Jurkat, Clone E6-1 (cell line): ENCODE data around the gene TMEM175. TPM values are rescaled to one million over a fixed set of nuclear protein-coding genes. Genes with fewer than 3 reads are reported as not detected.

Experiments used
- DNase-seq: peaks from one replicate; pipeline ENCODE4 v3.0.0-alpha.2; 2011; ENCODE audit warnings: low read depth, low spot score
- H3K4me3 ChIP-seq: 2 replicates; pipeline ENCODE4 v1.5.1; 2011; ENCODE audit warnings: mild to moderate bottlenecking, low read length, control low read depth, moderate library complexity
- polyA plus RNA-seq: library from polyadenylated mRNA; unstranded; fragments of >200 nt; gene quantifications from one replicate; pipeline ENCODE4 v1.2.1, GENCODE V29; 2012; ENCODE audit warnings: missing spikeins; ENCODE audit not compliant: insufficient read length, insufficient read depth

Gene TMEM175, protein sequence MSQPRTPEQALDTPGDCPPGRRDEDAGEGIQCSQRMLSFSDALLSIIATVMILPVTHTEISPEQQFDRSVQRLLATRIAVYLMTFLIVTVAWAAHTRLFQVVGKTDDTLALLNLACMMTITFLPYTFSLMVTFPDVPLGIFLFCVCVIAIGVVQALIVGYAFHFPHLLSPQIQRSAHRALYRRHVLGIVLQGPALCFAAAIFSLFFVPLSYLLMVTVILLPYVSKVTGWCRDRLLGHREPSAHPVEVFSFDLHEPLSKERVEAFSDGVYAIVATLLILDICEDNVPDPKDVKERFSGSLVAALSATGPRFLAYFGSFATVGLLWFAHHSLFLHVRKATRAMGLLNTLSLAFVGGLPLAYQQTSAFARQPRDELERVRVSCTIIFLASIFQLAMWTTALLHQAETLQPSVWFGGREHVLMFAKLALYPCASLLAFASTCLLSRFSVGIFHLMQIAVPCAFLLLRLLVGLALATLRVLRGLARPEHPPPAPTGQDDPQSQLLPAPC
- polyA plus RNA-seq = 16.5 TPM

DNA sequence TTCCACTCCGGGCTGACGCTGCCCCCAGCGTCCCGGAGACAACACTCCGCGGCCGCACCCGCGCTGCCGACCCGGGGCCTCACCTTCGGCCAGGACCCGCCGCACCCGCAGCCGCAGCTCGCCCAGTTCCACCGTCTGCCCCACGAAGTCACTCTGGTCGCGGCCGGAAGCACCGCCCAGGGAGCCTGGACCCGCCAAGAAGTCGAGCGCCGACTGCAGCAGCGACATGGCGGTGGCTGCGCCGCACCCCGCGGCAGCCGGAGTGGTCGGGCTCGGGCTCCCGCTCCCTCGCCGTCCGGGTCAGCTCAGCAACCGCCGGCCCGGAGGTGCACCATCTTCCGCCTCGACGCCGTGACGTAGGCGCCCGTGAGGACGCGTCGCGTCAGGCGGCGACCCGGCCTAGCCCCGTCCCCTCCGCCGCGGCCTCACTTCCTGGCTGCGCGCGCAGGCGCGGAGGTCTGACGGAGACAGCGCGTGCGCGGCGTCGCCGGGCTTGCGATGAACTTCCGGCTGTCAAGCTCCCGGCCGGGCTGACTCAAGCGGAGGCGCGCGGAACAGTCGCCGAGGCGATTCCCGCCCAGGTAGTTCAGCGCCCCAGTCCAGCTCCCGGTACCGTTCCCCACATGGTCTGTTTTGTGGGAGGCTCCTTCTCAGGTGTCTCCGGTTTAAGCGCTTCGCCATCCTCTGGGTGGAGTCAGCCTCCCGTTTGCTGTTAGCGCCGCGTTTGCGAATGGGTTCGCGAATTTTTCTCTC, at the start of gene TMEM175, which contains the start of gene GAK:
Gene TMEM175, plus strand, starts transcription at position 501 of the 753 bp plus-strand sequence. CDS start 15,280 bp downstream, outside the sequence.
Gene GAK, minus strand, starts transcription at position 357 of the 753 bp plus-strand sequence. Its CDS starts 129 bp downstream, at position 228.
- DNase-seq = peak; percentile 91
- H3K4me3 ChIP-seq = peak within 1 kb of the TSS; percentile 98

DNA sequence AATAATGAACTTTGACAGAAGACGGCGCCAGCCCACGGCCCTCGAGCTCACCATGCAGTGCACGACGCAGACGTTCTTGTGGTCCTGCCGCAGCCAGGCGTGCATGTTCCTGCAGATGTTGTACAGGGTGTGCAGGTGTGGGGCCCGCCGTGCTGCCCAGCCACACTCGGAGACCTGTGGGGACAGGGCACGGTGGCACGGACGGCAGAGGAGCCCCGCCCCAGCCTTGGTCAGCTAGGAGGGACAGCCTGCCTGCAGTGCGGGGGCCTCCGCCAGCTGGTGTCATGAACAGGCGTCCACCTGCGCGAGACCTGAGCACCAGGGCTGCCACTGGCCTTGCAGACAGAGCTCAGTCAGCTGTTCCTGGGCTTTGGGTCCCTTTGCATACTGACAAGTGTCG, 49.6 kb upstream of the TMEM175 start:
- no peak for DNase-seq
- H3K4me3 ChIP-seq = no peak overlapping the region

DNA sequence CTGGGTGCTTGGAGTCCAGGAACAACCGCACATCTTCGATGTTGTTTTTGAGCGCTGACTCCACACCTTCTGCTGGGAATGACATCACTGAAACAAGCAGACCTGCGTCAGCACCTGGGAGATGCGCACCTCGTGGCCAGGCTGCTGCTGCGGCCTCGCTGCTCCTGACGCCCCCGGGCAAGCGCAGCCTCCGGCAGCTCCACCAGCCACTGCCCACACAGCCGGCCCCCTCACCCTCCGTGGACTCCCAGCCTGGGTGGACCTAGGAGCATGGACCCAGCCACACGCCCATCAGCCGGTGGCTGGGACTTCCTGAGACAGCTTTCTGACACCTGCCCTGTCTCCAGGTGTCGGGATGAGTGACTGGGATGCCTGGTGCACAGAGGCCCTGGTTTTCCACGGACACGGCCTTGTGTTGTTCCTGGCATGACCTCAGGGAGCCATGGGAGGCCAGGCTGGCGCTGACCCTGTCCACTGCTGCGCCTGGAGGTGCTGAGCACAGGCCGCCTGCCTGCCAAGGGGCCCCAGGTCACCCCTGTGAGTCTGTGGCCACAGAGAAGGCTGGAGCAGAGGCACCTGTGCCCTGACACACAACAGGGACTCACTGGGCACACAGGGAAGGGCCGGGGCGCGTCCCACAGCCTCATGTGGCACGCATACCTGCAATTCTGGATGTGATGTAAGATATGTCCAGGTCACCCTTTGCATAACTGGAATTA, 48.7 kb upstream of the TMEM175 start:
- H3K4me3 ChIP-seq = no peak overlapping the region
- DNase-seq = no peak

DNA sequence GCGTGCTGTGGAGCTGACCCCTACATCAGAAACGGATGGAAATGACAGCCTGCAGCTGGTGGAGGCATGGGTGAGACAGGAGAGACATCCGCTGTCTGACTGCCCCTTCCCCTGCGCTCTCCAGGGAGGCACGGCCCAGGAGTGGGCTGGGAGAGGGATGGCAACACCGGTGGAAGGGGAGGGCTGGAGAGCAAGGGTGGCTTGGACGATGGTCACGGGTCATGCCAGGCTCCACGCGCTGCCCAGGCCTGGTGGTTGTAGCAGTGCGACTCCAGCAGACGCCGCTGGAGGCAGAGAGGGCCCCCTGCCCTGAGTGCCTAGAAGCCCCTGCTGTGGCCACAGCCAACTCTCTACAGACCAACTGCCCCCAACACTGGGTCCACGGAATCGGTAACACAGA, 48.0 kb upstream of the TMEM175 start:
- no peak for DNase-seq
- H3K4me3 ChIP-seq = no peak overlapping the region

DNA sequence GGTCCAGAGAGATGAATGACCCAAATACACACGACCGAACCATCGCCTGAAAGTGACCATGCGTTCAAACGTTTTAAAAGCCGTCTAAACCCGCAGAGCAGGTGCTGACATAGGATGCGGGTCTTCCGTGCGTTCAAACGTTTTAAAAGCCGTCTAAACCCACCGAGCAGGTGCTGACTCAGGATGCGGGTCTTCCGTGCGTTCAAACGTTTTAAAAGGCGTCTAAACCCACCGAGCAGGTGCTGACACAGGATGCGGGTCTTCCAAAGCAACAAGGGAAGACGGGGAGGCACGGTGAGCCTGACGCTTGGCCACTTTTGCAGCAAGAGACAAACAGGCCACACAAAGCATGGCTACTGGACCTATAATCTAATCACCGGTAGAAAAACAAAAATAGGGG, 47.4 kb upstream of the TMEM175 start:
- H3K4me3 ChIP-seq = no peak overlapping the region
- peak; percentile 88 for DNase-seq

DNA sequence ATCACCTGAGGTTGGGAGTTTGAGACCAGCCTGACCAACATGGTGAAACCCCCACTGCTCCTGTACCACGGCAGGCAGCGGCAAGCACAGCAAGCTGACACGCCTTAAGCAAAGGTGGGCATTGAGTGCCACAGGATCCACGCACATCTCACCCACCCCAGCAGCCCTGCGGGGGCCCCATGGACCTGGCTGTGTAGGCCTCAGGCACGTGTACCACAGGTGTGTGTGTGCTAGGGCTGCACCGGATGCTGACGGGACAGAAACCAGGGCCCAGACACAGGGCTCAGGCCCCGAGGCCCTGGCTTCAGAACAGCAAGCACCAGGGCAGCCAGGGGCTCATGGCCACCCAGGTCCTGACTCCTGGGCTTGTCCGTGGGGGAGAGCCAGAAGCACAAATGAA, 46.9 kb upstream of the TMEM175 start:
- peak; percentile 22 for DNase-seq

DNA sequence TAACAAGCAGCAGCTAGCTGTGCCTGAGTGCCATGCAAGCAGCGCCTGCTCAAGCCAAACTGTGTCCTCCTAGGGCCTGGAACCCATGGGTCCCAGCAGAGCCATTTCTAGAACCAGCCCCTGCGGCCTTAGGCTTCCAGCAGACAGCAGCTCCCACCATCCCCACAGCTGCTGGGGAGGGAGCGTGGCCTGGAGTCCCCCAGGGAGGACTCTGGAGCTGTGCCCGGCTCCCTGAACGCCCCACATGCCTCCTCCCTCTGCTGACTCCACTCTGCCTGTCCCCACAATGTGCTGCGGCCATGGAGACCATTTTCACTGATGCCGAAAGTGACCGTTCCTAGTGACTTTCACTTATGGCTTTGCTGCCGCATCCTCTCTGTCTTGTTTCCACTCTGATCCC, 46.0 kb upstream of the TMEM175 start:
- no peak for DNase-seq
- H3K4me3 ChIP-seq = no peak overlapping the region

More for the DNA sequence above, 46.9 kb upstream of the TMEM175 start:
- H3K4me3 ChIP-seq = no peak overlapping the region

DNA sequence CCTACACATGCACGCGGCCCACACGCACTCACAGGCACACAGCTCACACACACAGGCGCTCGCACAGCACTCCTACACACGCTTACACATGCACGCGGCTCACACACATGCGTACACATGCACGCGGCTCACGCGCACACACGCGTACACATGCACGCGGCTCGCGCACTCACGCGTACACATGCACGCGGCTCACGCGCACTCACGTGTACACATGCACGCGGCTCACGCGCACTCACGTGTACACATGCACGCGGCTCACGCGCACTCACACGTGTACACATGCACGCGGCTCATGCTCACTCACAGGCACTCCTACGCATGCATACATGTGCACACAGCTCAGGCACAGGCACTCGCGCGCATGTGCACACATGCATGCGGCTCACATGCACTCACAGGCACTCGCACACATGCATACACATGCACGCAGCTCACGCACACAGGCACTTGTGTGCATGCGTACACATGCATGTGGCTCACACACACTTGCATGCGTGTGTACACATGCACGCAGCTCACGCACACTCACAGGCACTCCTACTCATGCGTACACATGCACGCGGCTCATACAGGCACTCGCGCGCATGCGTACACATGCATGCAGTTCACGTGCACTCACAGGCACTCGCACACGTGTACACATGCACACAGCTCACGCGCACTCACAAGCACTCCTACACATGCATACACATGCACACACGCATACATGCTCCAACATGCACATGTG, 45.1 kb upstream of the TMEM175 start:
- H3K4me3 ChIP-seq = no peak overlapping the region
- DNase-seq = no peak

DNA sequence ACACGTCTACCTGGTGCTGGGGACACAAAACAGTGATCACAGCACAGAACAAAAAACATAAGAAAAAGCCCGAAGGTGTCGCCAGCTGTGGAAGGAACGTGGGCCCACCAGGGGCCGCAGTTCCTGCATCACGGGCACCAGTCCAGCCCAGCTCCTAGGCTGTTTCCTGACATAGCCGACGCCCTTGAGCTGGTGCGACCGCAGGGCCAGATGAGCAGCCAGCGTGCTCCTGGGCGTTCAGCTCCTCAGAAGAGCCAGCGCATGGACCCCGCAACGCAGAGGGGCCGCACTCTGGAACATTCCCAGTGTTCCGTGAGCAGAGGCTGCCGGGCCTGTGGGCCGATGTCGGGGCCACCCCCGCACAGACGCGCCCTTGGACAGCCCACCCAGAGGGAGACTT, 44.2 kb upstream of the TMEM175 start:
- H3K4me3 ChIP-seq = no peak overlapping the region
- no peak for DNase-seq

DNA sequence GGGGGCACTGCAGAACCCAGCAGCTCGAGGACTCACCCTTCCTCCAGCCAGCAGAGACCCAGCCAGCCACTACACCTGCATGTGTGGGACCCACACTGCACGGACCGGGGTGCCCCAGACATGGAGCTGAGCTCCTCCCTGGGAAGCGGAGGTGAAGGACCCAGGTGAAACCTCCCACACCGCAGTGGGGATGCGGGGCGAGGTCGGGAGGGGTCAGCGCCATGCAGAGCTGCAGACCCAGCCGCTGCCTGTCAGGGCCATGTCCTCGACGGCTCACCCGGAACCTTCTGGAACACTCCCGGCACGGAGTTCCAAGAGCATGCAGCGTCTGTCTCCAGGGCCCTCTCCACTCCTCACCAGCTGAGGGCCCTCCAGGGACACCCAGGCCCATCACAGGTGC, 42.7 kb upstream of the TMEM175 start:
- H3K4me3 ChIP-seq = no peak overlapping the region
- no peak for DNase-seq

DNA sequence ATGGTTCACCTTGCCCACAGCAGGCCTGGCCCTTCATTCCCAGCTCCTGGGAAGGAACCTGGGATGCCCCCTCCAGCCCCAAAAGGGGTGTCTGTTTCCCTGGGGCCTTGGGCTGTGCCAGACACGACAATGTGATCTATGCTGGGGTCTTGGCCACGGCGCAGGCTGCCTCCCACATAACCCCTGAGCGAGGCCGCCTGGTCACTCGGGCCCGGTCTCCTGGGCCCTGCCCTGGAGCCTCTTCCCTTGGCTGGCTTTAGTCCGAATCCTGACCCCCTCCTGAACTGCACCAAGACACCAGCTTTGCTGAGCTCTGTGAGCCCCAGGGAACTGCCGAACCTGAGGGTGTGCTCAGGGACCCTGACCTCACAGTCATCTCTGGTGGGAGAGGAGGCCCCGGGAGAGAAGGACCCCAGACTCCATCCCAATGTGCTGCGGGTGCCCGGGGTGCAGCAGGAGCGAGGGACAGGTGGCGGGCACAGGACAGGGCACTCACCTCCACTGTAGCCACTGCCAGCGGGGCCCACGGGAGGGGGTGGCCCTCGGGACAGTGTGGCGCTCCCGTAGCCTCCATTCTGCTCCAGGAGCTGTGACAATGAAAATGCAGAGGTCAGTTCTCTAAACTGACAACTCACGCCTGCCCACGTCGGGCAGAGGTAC, 42.1 kb upstream of the TMEM175 start:
- no peak for DNase-seq
- H3K4me3 ChIP-seq = no peak overlapping the region

DNA sequence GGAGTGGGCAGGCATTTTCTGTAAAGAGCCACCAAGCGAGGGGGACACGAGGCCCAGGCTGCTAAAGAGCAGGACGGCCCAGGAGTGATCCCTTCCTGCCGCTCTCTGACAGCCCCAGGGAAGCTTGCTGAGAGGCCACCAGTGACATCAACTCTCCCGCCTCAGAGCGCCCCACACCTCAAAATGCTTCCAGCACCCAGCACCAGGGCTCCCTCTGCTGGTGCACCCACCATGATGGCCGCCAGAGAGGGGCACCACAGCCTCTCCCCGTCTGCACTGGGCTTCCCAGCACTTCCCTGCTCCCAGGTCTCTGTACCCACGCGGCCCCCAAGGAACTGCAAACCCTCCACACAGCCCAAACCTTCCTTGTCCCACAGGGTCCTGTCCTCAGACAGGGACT, 40.5 kb upstream of the TMEM175 start:
- peak; percentile 14 for DNase-seq

DNA sequence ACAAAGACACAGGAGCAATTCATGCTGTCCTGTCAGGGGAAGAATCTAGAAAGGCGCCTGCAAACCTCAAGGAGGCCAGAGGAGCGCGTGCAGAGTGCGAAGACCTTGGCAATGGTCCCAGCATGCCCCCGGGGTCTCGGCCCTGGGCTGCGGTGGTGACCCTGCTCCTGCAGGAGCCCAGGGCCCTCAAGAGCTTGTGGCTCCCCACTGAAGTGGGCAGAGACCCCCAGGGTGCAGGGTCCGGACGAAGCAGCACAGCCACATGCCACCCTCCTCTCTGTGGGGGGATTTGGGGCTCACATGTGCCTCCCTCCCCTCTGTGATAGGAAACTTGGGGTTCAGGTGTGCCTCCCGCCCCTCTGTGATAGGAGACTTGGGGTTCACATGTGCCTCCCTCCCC, 39.5 kb upstream of the TMEM175 start:
- no peak for DNase-seq
- H3K4me3 ChIP-seq = no peak overlapping the region

More for the DNA sequence above, 40.5 kb upstream of the TMEM175 start:
- no peak overlapping the region for H3K4me3 ChIP-seq

DNA sequence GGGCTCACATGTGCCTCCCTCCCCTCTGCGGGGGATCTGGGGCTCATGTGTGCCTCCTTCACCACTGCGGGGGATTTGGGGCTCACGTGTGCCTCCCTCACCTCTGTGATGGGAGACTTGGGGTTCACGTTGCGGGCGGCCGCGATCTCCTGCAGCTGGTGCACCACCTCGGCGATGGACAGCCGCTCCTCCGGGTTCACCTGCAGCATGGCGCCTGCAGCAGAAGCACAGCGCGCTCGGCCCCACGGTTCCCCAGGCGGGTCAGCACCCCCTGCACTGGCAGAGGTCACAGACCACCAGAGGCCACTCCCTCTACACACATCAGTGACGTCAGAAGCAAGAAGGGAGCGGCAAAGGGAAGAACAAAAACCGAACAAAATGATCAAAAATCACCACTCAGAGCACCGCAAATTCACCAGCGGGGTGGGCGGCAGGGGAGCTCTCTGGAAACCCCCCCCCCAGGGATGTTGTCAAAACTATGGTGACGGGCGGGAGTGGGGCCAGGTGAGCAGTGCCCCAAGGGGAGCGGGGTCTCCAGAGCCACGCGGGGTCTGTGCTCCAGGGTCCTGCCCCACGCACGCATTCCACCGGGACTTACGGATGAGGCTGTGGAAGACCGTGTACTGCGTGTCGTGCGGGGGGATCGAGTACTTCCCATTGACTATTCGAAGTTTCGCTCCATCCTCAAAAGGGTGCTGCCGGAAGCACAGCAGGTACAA, 38.8 kb upstream of the TMEM175 start:
- no peak for DNase-seq
- H3K4me3 ChIP-seq = no peak overlapping the region

DNA sequence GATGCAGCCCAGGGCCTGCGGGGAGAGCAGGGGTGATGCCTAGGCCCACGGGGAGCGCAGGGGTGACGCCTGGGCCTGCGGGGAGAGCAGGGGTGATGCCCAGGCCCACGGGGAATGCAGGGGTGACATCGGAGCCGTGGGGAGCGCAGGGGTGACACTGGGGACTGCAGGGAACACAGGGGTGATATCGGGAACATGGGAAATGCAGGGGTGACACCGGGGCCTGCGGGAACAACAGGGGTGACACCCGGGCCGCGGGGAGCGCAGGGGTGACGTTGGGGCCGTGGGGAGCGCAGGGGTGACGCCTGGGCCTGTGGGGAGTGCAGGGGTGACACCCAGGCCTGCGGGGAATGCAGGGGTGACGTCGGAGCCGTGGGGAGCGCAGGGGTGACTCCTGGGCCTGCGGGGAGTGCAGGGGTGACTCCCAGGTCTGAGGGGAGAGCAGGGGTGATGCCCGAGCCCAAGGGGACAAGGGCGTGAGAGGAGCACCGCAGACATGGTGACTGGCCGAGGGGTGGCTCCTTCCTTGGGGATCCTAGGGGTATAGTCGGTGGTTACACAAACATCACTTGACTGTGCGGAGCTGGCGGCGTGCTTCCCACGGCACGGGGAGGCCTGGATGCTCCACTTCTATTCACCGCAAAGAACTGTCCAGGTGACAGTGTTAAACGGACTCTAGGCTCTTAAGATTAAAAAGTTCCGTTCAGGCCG, 38.1 kb upstream of the TMEM175 start:
- DNase-seq = no peak
- no peak overlapping the region for H3K4me3 ChIP-seq

DNA sequence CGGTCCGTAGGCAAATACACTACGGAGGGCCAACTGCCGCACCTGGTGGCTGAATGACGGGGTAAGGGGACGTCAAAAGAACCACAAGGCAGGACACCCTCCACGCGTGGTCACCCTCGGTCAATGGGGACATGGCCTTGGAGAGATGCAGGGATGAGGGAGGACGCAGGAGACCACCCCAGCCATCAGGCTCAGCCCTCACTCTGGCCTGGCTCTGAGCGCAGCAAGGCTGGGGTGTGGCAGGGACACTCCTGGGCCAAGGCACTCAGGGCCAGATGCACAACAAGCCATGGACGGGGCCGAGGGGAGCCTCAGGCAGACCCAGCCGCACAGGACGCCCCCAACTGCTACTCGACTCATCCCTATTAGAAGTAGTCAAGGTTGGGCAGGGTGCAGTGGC, 36.7 kb upstream of the TMEM175 start:
- no peak overlapping the region for H3K4me3 ChIP-seq
- no peak for DNase-seq

DNA sequence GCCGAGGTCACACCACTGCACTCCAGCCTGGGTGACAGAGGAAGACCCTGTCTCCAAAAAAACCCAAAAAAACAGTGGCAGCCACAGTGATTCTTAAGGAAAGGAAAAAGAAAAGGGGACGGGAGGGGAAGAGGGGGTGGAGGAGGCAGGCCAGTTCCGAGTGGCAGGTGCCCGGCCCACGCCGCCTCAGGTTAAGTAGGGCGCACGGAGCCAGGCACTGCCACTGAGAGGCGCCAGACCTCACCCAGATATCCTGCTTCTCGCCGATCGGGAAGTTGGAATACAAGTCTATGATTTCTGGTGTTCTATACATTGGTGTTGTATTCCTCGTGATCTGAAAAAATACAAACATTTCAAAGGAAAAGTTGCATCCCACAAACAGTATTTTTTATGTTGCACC, 36.0 kb upstream of the TMEM175 start:
- H3K4me3 ChIP-seq = no peak overlapping the region
- no peak for DNase-seq
